Ectodermal cell (in vitro differentiated cells): Measurements from ENCODE around the gene SIX1.

Source experiments
- H3K27ac ChIP-seq: 2 replicates; pipeline ENCODE4 v1.7.0; 2013; ENCODE audit warnings: mild to moderate bottlenecking, low read depth, low read length; ENCODE audit not compliant: insufficient read depth, poor library complexity, severe bottlenecking
- H3K27me3 ChIP-seq: 2 replicates; pipeline ENCODE4 v1.7.0; 2013; ENCODE audit warnings: mild to moderate bottlenecking, low read length; ENCODE audit not compliant: insufficient read depth, control insufficient read depth, poor library complexity, severe bottlenecking
- H3K36me3 ChIP-seq: one replicate; pipeline ENCODE4 v1.7.0; 2013; ENCODE audit warnings: low read length; ENCODE audit not compliant: control insufficient read depth, insufficient read depth
- H3K4me1 ChIP-seq: one replicate; pipeline ENCODE4 v1.7.0; 2013; ENCODE audit warnings: low read length; ENCODE audit not compliant: control insufficient read depth, insufficient read depth
- H3K4me3 ChIP-seq: 2 replicates; pipeline ENCODE4 v1.7.0; 2013; ENCODE audit warnings: low read depth, low read length, control low read depth; ENCODE audit not compliant: insufficient read depth
- H3K9me3 ChIP-seq: 2 replicates; pipeline ENCODE4 v1.7.0; 2013; ENCODE audit warnings: mild to moderate bottlenecking, low read length, moderate library complexity; ENCODE audit not compliant: control insufficient read depth
- WGBS, 2 experiments: methylation state at CpG; one replicate each; pipeline ENCODE4 v1.1.7; 2013; ENCODE audit warnings: missing lambda C conversion rate in 2 of 2; 5-methylcytosine and 5-hydroxymethylcytosine counted together

Gene SIX1

GRCh38 chr14:60655119-60655897 lies 6.0 kb upstream of the SIX1 start:
- Histone ChIP-seq H3K9me3 (no peaks in the 10 kb centered on the region), H3K27ac (no peak overlapping the region), H3K27me3 (peaks cover 100% of the 10 kb centered on the region), H3K4me1 (peaks cover 57% of the 10 kb centered on the region), H3K4me3 (peak overlapping the region; percentile 13), H3K36me3 (no peaks in the 10 kb centered on the region)
- WGBS, 2 experiments: 0 to 1% methylated on average over 26 to 28 of the region's 29 CpGs

- H3K9me3 ChIP-seq: no peaks in the 10 kb centered on the region
- no peaks in the 10 kb centered on the region for H3K36me3 ChIP-seq
- peaks cover 61% of the 10 kb centered on the region for H3K4me1 ChIP-seq
- H3K27me3 ChIP-seq: peaks cover 100% of the 10 kb centered on the region
- no peak overlapping the region for H3K4me3 ChIP-seq
- 2 to 6% methylated on average over 3 of the region's 3 CpGs for WGBS, 2 experiments
- H3K27ac ChIP-seq: no peak overlapping the region
Observed at GRCh38 chr14:60654334-60654821, 5.1 kb upstream of the SIX1 start.

GRCh38 chr14:60653701-60654161 lies 4.5 kb upstream of the SIX1 start:
- Histone ChIP-seq H3K27ac (no peak overlapping the region), H3K4me1 (peaks cover 55% of the 10 kb centered on the region), H3K27me3 (peaks cover 100% of the 10 kb centered on the region), H3K36me3 (no peaks in the 10 kb centered on the region), H3K9me3 (no peaks in the 10 kb centered on the region), H3K4me3 (no peak overlapping the region)
- 1% methylated on average over 14 of the region's 14 CpGs for WGBS, 2 experiments

- Histone ChIP-seq H3K27me3 (peaks cover 100% of the 10 kb centered on the region), H3K36me3 (no peaks in the 10 kb centered on the region), H3K4me1 (peaks cover 54% of the 10 kb centered on the region), H3K4me3 (peak overlapping the region; percentile 7), H3K27ac (no peak overlapping the region), H3K9me3 (no peaks in the 10 kb centered on the region)
- WGBS, 2 experiments: 1% methylated on average over 50 of the region's 50 CpGs
Observed at GRCh38 chr14:60652674-60653651, 3.7 kb upstream of the SIX1 start.

- Histone ChIP-seq H3K4me1 (peaks cover 61% of the 10 kb centered on the region), H3K27me3 (peaks cover 100% of the 10 kb centered on the region), H3K36me3 (no peaks in the 10 kb centered on the region), H3K4me3 (no peak overlapping the region), H3K9me3 (no peaks in the 10 kb centered on the region), H3K27ac (no peak overlapping the region)
- WGBS, 2 experiments: 2% methylated on average over 38 of the region's 38 CpGs
Observed at GRCh38 chr14:60651796-60652673, 2.8 kb upstream of the SIX1 start.

- Histone ChIP-seq H3K4me3 (no peak overlapping the region), H3K27ac (no peak overlapping the region), H3K27me3 (peaks cover 100% of the 10 kb centered on the region)
Observed at GRCh38 chr14:60651086-60651795, 2.0 kb upstream of the SIX1 start.

GRCh38 chr14:60650373-60650961 lies 1.2 kb upstream of the SIX1 start:
- Histone ChIP-seq H3K27ac (no peak overlapping the region), H3K4me1 (peaks cover 51% of the 10 kb centered on the region), H3K4me3 (no peak overlapping the region), H3K36me3 (no peaks in the 10 kb centered on the region), H3K27me3 (peaks cover 100% of the 10 kb centered on the region), H3K9me3 (no peaks in the 10 kb centered on the region)
- WGBS, 2 experiments: 3 to 4% methylated on average over 10 to 11 of the region's 11 CpGs

More at GRCh38 chr14:60651086-60651795, 2.0 kb upstream of the SIX1 start:
- Histone ChIP-seq H3K9me3 (no peaks in the 10 kb centered on the region), H3K36me3 (no peaks in the 10 kb centered on the region), H3K4me1 (peaks cover 56% of the 10 kb centered on the region)
- 1% methylated on average over 5 of the region's 5 CpGs for WGBS, 2 experiments

- H3K27me3 ChIP-seq: peaks cover 100% of the 10 kb centered on the region
- WGBS, 2 experiments: 2 to 3% methylated on average over 13 to 14 of the region's 15 CpGs
- no peaks in the 10 kb centered on the region for H3K9me3 ChIP-seq
- H3K4me1 ChIP-seq: peaks cover 45% of the 10 kb centered on the region
- H3K27ac ChIP-seq: no peak overlapping the region
- H3K4me3 ChIP-seq: peak overlapping the region; percentile 37
- no peaks in the 10 kb centered on the region for H3K36me3 ChIP-seq
Observed at GRCh38 chr14:60649875-60650372, 647 bp upstream of the SIX1 start.
